NCI-H1436 (cell line): ENCODE results near the gene TANGO2.

Source experiments
- DNase-seq: peaks from one replicate; lab custom pipeline; 2025; lab: John Stamatoyannopoulos, UW

The TANGO2 gene

GRCh38 chr22:20011993-20012740 lies 8.7 kb upstream of the TANGO2 start:
- DNase-seq, result no peak

GRCh38 chr22:20012741-20013331 lies 8.1 kb upstream of the TANGO2 start:
- DNase-seq, result no peak

DNA sequence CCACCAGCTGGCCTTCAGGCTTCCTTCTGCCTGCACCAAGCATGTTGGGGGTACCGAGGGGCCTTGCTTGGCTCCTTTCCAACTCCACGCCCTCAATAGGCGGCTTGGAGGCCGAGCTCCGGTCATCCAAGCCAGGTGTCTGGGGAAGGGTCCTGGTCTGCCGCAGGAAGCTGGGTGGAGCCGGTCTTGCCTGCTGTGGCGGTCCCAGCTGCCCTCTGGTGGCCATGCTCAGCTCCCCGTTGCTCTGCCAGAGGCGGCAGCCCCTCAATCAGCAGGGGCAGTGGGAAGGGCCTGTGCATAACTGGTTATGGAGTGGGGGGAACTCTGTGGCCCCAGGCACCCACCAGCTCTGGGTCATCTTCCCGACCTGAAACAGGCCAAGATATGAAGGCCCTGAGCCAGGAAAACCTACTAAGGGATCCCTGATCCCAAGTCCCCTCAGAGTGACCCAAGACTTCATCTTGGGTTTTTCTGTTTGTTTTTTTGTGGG lies 7.5 kb upstream of the TANGO2 start:
- DNase-seq, result peak; percentile 41

- no peak for DNase-seq
Measured at GRCh38 chr22:20014526-20015186, 6.3 kb upstream of the TANGO2 start.

DNA sequence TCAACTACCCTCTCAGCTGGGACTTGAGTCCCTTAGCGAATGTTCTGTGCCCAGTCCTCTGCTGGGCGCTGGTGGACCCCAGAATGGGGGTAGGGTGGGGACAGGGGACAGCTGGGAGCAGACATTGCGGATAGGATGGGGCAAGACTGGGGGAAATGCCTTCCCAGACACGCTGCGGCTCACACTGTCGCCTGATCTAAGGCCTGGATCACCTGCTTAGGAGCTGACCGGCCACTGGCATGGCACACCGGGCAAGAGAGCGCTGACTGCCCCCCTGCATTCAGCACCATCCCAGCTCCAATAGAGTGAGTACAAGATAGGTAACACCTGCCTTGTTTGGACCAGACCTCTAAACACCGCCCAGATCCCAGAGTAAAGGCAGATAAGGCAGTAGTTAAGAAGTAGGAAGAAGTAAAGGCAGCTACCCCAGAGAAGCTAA lies 5.7 kb upstream of the TANGO2 start:
- no peak for DNase-seq

GRCh38 chr22:20015971-20016733 lies 4.8 kb upstream of the TANGO2 start:
- no peak for DNase-seq

DNA sequence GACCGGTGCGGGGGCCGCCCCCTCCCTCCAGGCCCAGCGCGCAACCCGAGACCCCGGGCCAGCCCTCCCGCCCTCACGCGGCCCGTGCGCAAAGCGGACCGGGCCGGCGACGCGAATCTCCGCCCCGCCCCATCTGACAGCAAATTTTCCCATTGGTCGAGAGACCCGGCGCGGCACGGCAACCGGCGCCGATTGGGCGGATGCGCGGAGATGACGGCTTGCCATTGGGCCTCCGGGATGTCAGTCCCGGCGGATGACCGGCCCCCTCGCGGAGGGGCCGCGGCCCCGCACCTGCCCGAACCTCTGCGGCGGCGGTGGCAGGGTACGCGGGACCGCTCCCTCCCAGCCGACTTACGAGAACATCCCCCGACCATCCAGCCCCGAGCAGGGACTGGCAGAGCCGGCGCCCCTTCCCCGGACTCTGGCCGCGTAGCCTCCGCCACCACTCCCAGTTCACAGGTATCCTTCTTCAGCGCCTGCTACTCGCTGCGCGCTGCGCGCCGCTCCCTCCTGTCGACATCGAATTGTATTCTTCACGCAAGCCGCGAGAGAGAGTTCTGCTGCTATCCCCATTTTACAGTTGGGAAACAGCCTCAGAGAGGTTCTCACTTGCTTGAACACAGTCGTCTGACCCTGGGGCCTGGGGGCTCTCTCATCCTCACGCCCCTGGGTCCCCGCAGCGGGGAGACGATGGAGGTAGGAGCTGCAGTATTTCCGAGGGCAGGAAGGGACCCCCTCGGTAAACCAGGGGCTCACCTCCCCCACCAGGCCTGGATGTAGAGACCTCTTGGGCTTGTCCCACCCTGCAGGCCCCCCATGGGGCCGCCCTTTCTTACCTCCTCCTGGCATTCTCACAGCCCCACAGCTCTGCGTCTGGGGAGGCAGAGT lies 3.9 kb upstream of the TANGO2 start, which contains the start of gene ARVCF:
Gene ARVCF, minus strand, starts transcription at position 90 of the 888 bp plus-strand sequence. CDS start 26,029 bp downstream, outside the sequence.
- DNase-seq, result peak; percentile 86

- no peak for DNase-seq
Measured at GRCh38 chr22:20017622-20017958, 3.3 kb upstream of the TANGO2 start.

- no peak for DNase-seq
Measured at GRCh38 chr22:20018001-20018400, 2.9 kb upstream of the TANGO2 start.

DNA sequence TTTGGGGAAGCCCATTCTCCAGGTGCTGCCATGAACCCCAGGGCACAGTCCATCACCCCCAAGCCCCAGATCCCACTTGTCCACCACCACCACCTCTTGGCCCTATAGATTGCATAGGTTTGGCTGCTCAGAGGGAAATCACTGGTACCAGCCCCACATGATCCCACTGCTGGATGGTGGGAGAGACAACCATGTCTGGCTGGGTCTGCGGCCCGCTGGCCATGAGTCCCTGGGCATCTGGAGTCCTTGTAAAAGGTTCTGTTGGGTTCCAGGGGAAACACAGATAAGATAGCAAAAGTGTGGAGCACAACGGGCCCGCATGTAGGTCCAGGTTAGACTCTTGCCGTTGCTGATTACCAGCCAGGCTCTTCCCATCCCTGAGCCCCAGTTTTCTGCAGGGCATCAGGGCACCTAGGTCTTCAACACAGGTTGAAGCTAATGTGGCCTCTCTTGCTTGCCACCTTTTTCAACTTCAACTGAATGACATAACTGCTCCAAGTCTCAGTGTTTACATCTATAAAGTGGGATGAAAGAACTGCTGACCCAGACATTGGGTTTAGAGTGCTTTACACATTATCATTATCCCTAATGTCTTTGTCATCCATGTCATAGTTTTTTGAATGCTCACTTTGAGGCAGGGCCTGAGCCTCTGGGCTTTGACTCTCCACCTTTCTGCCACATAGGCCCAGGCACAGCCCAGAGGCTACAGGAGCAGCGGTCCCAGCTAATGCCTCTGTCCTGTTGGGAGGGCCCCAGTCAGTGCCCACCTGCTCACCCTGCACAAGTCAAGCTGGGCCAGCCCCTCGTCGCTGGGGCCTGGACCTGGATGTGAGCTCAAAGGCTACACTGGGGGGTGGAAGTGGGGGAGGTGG lies 1.0 kb upstream of the TANGO2 start:
- no peak for DNase-seq

DNA sequence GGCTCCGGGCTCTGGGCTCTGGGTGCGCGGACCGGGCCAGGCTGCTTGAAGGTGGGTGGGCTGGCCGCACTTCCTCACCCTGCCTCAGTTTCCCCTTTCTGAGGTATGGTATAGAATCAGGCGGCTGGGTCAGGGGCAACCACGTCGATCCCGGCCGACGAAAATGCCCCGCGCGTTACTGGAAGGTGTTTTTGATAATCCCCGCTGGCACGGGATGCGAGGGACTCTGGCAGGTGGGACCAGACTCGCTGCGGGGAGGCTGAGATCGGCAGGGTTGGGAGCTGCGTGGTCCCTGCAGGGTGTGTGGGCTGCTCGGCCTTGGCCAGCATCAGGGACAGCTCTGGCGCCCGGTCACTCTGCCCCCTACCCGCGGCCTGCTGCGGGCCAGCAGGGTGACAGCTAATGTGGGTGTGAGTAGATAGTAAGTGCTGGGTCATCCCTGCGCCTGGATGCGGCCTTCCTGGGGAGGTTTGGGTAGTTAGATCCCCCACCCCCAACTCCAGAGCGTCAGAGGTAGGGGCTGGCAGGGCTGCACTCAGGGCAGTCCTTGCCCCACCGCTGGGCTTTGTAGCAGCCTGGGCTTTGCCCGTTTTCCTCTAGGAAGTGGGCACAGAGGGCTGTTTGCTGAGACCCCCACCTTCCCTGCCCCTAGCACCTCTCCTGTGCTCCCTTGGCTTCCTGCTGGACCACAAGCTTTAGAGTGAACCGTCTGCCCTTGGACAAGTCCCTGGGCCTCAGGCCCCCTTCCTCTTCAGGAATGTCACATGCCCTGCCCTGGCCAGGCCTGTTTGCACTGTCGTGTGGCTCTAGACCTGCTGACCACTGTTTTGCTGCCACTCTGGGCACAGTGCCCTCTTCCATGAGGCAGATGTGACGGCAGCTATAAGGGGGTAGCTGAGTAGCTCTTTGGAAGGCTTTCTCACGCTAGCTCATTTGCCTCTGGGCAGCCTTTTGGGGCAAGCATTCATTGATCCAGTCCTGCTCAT lies 579 bp downstream of the TANGO2 start:
- no peak for DNase-seq

DNA sequence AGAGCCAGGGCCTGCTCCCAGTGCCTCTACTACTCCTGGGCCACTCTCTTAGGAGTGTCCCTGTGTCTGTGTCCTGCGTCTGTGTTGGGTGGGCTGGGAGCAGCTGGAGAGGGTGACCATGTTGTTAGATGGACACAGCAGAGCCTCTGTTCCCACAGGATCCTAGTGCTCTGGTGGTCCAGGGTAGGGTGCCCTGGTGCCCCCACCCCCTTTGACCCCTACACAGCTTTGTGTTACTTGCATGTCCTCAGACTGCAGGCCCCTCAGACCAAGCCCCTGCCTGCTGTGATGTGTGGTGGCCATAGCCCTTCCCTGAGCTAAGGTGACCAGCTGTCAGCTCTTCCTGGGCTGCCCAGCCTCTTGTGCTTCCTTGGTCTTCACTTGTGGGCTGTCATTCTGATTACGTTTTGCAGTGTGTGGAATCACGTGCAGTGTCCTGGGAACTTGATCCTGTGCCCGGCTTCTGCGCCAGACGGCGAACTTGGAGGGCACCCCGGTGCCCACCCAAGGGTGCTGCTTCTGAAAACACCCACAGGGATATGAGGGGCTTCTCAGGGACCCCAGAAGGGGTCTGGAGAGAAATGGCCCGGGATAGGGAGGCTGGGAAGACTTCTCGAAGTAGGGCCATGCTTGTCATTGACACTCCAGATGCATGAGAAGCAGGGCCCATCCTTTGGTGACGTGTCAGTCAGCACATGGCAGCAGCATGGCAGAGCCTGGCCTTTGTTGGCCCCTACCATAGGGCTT lies 1.5 kb downstream of the TANGO2 start:
- DNase-seq, result no peak

DNA sequence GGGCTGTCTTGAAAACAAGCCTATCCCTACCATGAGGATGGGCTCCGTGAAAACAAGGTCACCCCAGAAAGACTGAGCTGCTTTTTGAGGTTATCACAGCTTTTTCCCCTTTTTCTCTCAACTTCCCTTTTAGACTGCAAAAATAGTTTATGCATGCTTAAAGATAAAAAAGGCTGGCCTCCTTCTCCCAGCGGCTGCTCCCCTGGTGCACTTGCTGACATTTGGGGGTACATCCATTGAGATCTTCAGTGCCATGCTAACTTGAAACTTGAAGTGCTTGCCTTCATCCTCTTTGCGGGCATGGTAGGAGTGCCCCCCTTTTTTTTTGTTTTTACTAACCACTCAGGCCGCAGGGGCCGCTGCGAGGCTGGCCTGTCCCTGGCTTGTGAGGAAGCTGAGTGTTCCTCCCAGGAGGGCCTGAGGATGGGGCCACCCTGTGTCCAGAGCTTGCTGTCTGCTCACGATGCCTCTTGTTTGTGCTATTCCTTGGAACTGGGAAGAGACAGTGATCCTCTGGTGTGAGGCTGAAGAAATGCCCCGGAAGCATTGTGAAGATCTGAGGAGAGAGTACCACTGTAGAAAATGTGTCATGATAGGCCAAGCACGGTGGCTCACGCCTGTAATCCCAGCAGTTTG lies 2.2 kb downstream of the TANGO2 start:
- no peak for DNase-seq

DNA sequence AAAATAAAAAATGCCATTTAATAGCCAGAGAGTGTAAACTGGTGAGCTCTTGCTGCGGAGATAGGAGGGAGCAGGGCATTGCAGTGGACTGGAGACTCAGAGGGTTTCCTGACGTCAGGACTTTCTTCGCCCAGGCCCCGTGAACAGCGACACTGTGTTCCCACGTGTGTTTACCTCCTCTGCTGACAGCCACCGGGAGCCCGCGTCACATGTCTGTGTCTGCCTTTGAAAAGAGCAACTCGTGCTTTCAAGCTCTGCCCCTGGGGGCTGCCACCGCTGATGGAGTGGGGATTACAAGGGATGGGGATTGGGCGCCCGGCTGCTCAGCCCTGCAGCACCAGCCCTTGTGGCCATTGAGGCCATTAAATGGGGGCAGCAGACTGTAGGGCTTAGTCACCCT lies 3.3 kb downstream of the TANGO2 start:
- no peak for DNase-seq

DNA sequence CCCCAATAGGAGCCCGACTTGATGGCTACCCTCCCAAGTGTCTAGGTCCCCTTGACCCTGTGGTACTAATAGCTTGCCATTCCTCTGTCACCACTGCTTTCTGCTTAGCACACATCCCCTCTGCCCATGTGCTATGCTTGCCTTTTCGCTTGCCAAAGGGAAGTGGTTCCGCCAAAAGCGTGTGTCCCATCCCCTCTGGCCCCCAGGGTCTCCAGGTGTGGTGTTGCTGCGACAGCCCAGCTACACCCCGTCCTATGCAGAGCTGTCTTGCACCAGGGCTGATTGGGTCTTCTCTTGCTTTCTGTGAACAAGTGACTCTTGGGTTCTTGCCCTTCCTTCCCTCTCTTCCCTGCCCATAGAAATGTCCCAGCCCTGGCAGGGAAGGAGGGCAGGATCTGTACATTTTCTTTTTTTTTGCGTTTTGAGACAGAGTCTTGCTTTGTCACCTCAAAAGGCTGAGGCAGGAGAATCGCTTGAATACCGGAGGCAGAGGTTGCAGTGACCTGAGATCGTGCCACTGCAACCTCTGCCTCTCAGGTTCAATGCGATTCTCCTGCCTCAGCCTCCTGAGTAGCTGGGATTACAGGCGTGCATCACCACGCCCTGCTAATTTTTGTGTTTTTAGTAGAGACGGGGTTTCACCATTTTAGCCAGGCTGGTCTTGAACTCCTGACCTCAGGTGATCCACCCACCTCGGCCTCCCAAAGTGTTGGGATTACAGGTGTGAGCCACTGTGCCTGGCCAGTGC lies 3.9 kb downstream of the TANGO2 start:
- DNase-seq, result no peak

- DNase-seq, result no peak
Measured at GRCh38 chr22:20025401-20026203, 4.7 kb downstream of the TANGO2 start.
